Right lobe of liver (tissue), 6 donors: Measurements from ENCODE around the gene KCTD21. TPM values are rescaled to one million over a fixed set of nuclear protein-coding genes. Genes with fewer than 3 reads are reported as not detected.

Source experiments
- ATAC-seq, 4 donors: fragments of 200-7000 bp; cut with Tn5 transposase; one replicate each; pipeline ENCODE4 v1.9.1; 2020; ENCODE audit warnings: mild to moderate bottlenecking in 4 of 4, moderate library complexity in 4 of 4
- DNase-seq, 3 donors: peaks; one replicate each; pipeline ENCODE4 v3.0.0-alpha.2; 2020
- H3K27ac ChIP-seq, 3 donors: fragments of 200-600 bp; one replicate each; pipeline ENCODE4 v1.8.0; 2022
- H3K27me3 ChIP-seq, 2 donors: fragments of 200-600 bp; one replicate each; pipeline ENCODE4 v1.8.0; 2022
- H3K36me3 ChIP-seq, 4 donors: fragments of 200-600 bp; sonication (generic) in 1 of 4; one replicate each; pipeline versions ENCODE4 v1.5.1 to v1.8.0; 2017 to 2022; ENCODE audit warnings: control low read depth in 1 of 4
- H3K4me1 ChIP-seq, 4 donors: fragments of 200-600 bp; sonication (generic) in 1 of 4; one replicate each; pipeline versions ENCODE4 v1.5.1 to v1.8.0; 2017 to 2022; ENCODE audit warnings: control low read depth in 1 of 4
- H3K4me3 ChIP-seq, 3 donors: fragments of 200-600 bp; one replicate each; pipeline ENCODE4 v1.8.0; 2022
- H3K9me3 ChIP-seq, 4 donors: fragments of 200-600 bp; sonication (generic) in 1 of 4; one replicate each; pipeline versions ENCODE4 v1.5.1 to v1.8.0; 2017 to 2022; ENCODE audit warnings: control low read depth in 1 of 4
- POLR2A ChIP-seq: fragments of 450-650 bp; IDR thresholded peaks from one replicate; pipeline ENCODE4 v1.6.1; 2017; ENCODE audit warnings: antibody characterized with exemption, mild to moderate bottlenecking
- WGBS: methylation state at CpG from one replicate; pipeline ENCODE4 v1.1.6; 2018; ENCODE audit warnings: low coverage, low lambda C conversion rate; ENCODE audit not compliant: insufficient coverage; ENCODE audit errors: missing lambda C conversion rate; 5-methylcytosine and 5-hydroxymethylcytosine counted together
- intact Hi-C, 2 donors: fragments of 100-400 bp; cut with DNase I; formaldehyde crosslinking; loops; one replicate each; pipeline versions ENCODE4 v1.11.2 to v1.14.1; 2022
- total RNA-seq, 6 experiments: library from RNA; depleted of rRNA in 2 of 6; stranded (reverse); fragments of >200 nt in 2 of 6; fragmentation: NEBNext Ultra II Directional in 3 of 6; extraction: Animal tissue kit (Norgen Biotek cat#: 25700) in 3 of 6; gene quantifications; one replicate each; pipeline versions ENCODE4 v1.1.0 to v1.2.4, GENCODE V29; 2016 to 2023
- TF ChIP-seq, protein P1 (sequence below), 4 donors: fragments of 200-600 bp in 3 of 4; fragments of 450-650 bp in 1 of 4; IDR thresholded peaks; one replicate each; pipeline versions ENCODE4 v1.5.1 to v1.8.0; 2016 to 2022; ENCODE audit warnings: antibody characterized with exemption in 4 of 4, mild to moderate bottlenecking in 2 of 4
- donor health status: DM: no; HTN: yes; CAD: no.
- donor health status: DM: no; HTN: no; CAD: no.
- donor health status: DM: no; HTN: no; CAD: no.
- donor health status: DM: no; HTN: yes; CAD: no.
- donor health status: DM: no; HTN: yes; CAD: no.

The KCTD21 gene
- total RNA-seq, 6 experiments from 2014 or later, result 9.6 to 15.6 (median 11.9) TPM

GRCh38 chr11:78199653-78200015 is 11.2 kb upstream of the KCTD21 start:
- H3K36me3 ChIP-seq, result peaks cover 0 to 9% (median 2%) of the 10 kb centered on the region in 4 donors
- no peak for ATAC-seq
- WGBS, result 100% methylated on average over 1 of the region's 5 CpGs

GRCh38 chr11:78199015-78199652 is 10.7 kb upstream of the KCTD21 start:
- WGBS, result 83% methylated on average over 2 of the region's 6 CpGs

More at GRCh38 chr11:78199653-78200015, 11.2 kb upstream of the KCTD21 start:
- H3K9me3 ChIP-seq, result no peaks in the 10 kb centered on the region
- no peak overlapping the region for H3K27ac ChIP-seq
- intact Hi-C loops, result no loop called here
- H3K4me1 ChIP-seq, result peaks cover 0 to 2% (median 0%) of the 10 kb centered on the region in 4 donors
- no peak for TF ChIP-seq POLR2A
- TF ChIP-seq, protein P1, sequence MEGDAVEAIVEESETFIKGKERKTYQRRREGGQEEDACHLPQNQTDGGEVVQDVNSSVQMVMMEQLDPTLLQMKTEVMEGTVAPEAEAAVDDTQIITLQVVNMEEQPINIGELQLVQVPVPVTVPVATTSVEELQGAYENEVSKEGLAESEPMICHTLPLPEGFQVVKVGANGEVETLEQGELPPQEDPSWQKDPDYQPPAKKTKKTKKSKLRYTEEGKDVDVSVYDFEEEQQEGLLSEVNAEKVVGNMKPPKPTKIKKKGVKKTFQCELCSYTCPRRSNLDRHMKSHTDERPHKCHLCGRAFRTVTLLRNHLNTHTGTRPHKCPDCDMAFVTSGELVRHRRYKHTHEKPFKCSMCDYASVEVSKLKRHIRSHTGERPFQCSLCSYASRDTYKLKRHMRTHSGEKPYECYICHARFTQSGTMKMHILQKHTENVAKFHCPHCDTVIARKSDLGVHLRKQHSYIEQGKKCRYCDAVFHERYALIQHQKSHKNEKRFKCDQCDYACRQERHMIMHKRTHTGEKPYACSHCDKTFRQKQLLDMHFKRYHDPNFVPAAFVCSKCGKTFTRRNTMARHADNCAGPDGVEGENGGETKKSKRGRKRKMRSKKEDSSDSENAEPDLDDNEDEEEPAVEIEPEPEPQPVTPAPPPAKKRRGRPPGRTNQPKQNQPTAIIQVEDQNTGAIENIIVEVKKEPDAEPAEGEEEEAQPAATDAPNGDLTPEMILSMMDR (IDR thresholded peaks at IDR 0.05), result no peak
- H3K27me3 ChIP-seq, result no peaks in the 10 kb centered on the region
- no peak overlapping the region for H3K4me3 ChIP-seq
- DNase-seq, result no peak

GRCh38 chr11:78197816-78198215 is 9.4 kb upstream of the KCTD21 start:
- H3K27ac ChIP-seq, result no peak overlapping the region
- TF ChIP-seq, protein P1 (IDR thresholded peaks at IDR 0.05), result no peak
- TF ChIP-seq POLR2A, result no peak
- peaks cover 0 to 6% (median 0%) of the 10 kb centered on the region in 4 donors for H3K4me1 ChIP-seq
- intact Hi-C loops, result no loop called here
- H3K4me3 ChIP-seq, result no peak overlapping the region
- WGBS, result no CpG with 5 or more reads among the region's 8 CpGs
- H3K9me3 ChIP-seq, result no peaks in the 10 kb centered on the region
- peaks cover 0 to 9% (median 2%) of the 10 kb centered on the region in 4 donors for H3K36me3 ChIP-seq
- DNase-seq (no peak), ATAC-seq (no peak)
- no peaks in the 10 kb centered on the region for H3K27me3 ChIP-seq

More at GRCh38 chr11:78199015-78199652, 10.7 kb upstream of the KCTD21 start:
- Histone ChIP-seq H3K27ac (no peak overlapping the region), H3K36me3 (peaks cover 0 to 9% (median 2%) of the 10 kb centered on the region in 4 donors), H3K4me1 (peaks cover 0 to 2% (median 0%) of the 10 kb centered on the region in 4 donors), H3K4me3 (no peak overlapping the region), H3K9me3 (no peaks in the 10 kb centered on the region), H3K27me3 (no peaks in the 10 kb centered on the region)
- no peak for TF ChIP-seq POLR2A
- TF ChIP-seq, protein P1 (IDR thresholded peaks at IDR 0.05), result no peak
- intact Hi-C loops, result no loop called here
- ATAC-seq (no peak), DNase-seq (no peak)

DNA sequence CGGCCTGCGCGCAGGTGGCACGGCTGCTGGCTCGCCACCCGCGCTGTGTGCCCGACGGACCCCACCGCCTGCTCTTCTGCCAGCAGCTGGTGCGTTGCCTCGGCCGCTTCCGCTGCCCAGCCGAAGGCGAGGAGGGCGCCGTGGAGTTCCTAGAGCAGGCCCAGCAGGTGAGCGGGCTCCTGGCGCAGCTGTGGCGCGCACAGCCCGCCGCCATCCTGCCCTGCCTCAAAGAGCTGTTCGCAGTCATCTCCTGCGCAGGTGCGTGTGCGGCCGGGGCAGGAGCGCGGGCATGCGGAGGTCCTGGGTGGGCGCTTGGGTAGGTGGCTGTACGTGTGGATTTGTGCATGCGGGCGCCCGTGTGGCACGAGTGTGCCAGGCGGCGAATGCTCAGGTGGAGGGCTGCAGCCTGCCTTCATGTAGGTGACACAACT is 8.2 kb upstream of the KCTD21 start:
- Histone ChIP-seq H3K27ac (no peak overlapping the region), H3K27me3 (no peaks in the 10 kb centered on the region), H3K4me3 (no peak overlapping the region), H3K36me3 (peaks cover 0 to 9% (median 2%) of the 10 kb centered on the region in 4 donors), H3K9me3 (no peaks in the 10 kb centered on the region), H3K4me1 (peaks cover 0 to 6% (median 2%) of the 10 kb centered on the region in 4 donors)
- DNase-seq, result no peak
- 87% methylated on average over 3 of the region's 40 CpGs for WGBS
- intact Hi-C loops, result no loop called here
- TF ChIP-seq, protein P1 (IDR thresholded peaks at IDR 0.05), result no peak
- no peak for TF ChIP-seq POLR2A
- ATAC-seq, result no peak
